Neural progenitor cell (in vitro differentiated cells): ENCODE results near the gene DTNB. TPM values are rescaled to one million over a fixed set of nuclear protein-coding genes. Genes with fewer than 3 reads are reported as not detected.

Experiments used
- DNase-seq: peaks from one replicate; pipeline ENCODE4 v3.0.0-alpha.2; 2016; ENCODE audit warnings: low spot score
- H2AFZ ChIP-seq: fragments of 200-600 bp; sonication (generic); replicated peaks from 2 replicates; pipeline ENCODE4 v1.6.1; 2016; ENCODE audit warnings: antibody characterized with exemption
- H3F3A ChIP-seq: fragments of 200-600 bp; sonication (generic); 2 replicates; pipeline ENCODE4 v1.6.1; 2016; ENCODE audit warnings: antibody characterized with exemption, low read depth
- H3K27ac ChIP-seq: fragments of 200-600 bp; sonication (generic); 2 replicates; pipeline ENCODE4 v1.5.1; 2016; ENCODE audit warnings: mild to moderate bottlenecking
- H3K27me3 ChIP-seq: fragments of 200-600 bp; sonication (generic); 2 replicates; pipeline ENCODE4 v1.6.1; 2016; ENCODE audit warnings: mild to moderate bottlenecking, moderate library complexity
- H3K36me3 ChIP-seq: fragments of 200-600 bp; sonication (generic); 2 replicates; pipeline ENCODE4 v1.5.1; 2016
- H3K4me1 ChIP-seq: fragments of 200-600 bp; sonication (generic); 2 replicates; pipeline ENCODE4 v1.6.1; 2016; ENCODE audit warnings: mixed run types
- H3K4me2 ChIP-seq: fragments of 200-600 bp; sonication (generic); 2 replicates; pipeline ENCODE4 v1.6.1; 2016
- H3K4me3 ChIP-seq: fragments of 200-600 bp; sonication (generic); 2 replicates; pipeline ENCODE4 v1.5.1; 2016
- H3K79me2 ChIP-seq: fragments of 200-600 bp; sonication (generic); 2 replicates; pipeline ENCODE4 v1.6.1; 2016; ENCODE audit warnings: low read depth
- H3K9ac ChIP-seq: fragments of 200-600 bp; sonication (generic); 2 replicates; pipeline ENCODE4 v1.6.1; 2016
- H3K9me3 ChIP-seq: fragments of 200-600 bp; sonication (generic); 2 replicates; pipeline ENCODE4 v1.5.1; 2016; ENCODE audit warnings: low read depth
- H4K20me1 ChIP-seq: fragments of 200-600 bp; sonication (generic); 2 replicates; pipeline ENCODE4 v1.6.1; 2016; ENCODE audit warnings: low read depth
- H3K27ac Mint-ChIP-seq: 3 replicates; pipeline ENCODE4 v1.8.0; 2021; ENCODE audit warnings: mixed read lengths
- H3K27me3 Mint-ChIP-seq: 2 replicates; pipeline ENCODE4 v1.8.0; 2022; ENCODE audit warnings: low read depth, mild to moderate bottlenecking, inconsistent platforms, moderate library complexity, mixed read lengths; ENCODE audit not compliant: insufficient read depth
- H3K36me3 Mint-ChIP-seq: 3 replicates; pipeline ENCODE4 v1.8.0; 2021; ENCODE audit warnings: mixed read lengths
- H3K4me1 Mint-ChIP-seq: 3 replicates; pipeline ENCODE4 v1.8.0; 2021; ENCODE audit warnings: mixed read lengths
- H3K4me3 Mint-ChIP-seq: 3 replicates; pipeline ENCODE4 v1.8.0; 2021; ENCODE audit warnings: mild to moderate bottlenecking, moderate library complexity, mixed read lengths
- H3K9me3 Mint-ChIP-seq: 3 replicates; pipeline ENCODE4 v1.8.0; 2020; ENCODE audit warnings: mixed read lengths
- CTCF ChIP-seq: fragments of 200-600 bp; sonication (generic); IDR thresholded peaks from 2 replicates; pipeline ENCODE4 v1.5.1; 2017; ENCODE audit warnings: antibody characterized with exemption, mild to moderate bottlenecking
- EZH2 ChIP-seq: fragments of 200-600 bp; sonication (generic); IDR thresholded peaks from 2 replicates; pipeline ENCODE4 v1.6.1; 2017; ENCODE audit warnings: antibody characterized with exemption, mild to moderate bottlenecking, moderate library complexity
- EZH2phosphoT487 ChIP-seq: fragments of 200-600 bp; sonication (generic); IDR thresholded peaks from 2 replicates; pipeline ENCODE4 v1.6.1; 2017; ENCODE audit warnings: antibody characterized with exemption
- total RNA-seq: library from RNA; depleted of rRNA; stranded (reverse); fragments of >200 nt; gene quantifications from 2 replicates; pipeline ENCODE4 v1.2.3, GENCODE V29; 2015; ENCODE audit warnings: low replicate concordance

The DTNB gene
- total RNA-seq, 1 donor from 2014 or later = 27.1 TPM

- H3K4me2 ChIP-seq = peak overlapping the region; percentile 17
- H3K27ac ChIP-seq = no peak overlapping the region
- H3K9me3 Mint-ChIP-seq = no peaks in the 10 kb centered on the region
Observed at GRCh38 chr2:25587361-25587760, 86.0 kb downstream of the DTNB start.

DNA sequence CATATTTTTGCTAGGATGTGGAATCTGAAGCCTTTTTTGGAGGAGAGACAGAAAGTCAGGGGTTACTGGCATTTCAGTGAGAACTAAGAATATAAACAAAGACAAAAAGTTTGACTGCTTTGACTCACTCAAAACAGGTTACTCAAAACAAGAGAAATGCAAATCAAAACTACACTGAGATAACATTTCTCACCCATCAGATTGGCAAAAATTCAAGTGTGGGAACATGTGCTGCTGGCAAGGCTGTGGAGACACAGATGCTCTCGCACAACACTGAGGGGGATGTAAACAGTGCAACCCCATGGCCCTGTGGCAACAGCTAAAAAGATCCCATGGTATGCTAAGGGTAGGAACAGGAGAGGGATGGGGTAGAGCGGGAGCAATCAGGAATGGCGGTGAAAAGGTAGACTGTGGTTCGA lies 86.6 kb downstream of the DTNB start:
- H3K36me3 Mint-ChIP-seq = peaks cover 5% of the 10 kb centered on the region
- peaks cover 17% of the 10 kb centered on the region for H4K20me1 ChIP-seq
- no peaks in the 10 kb centered on the region for H3K9me3 Mint-ChIP-seq
- H3K27ac ChIP-seq = no peak overlapping the region
- H3K27ac Mint-ChIP-seq = peak overlapping the region; percentile 73
- H3K4me3 Mint-ChIP-seq = peak overlapping the region; percentile 50
- no peaks in the 10 kb centered on the region for H3K9me3 ChIP-seq
- TF ChIP-seq EZH2 (no peak), CTCF (no peak), EZH2phosphoT487 (no peak)
- H3K4me1 Mint-ChIP-seq = peaks cover 17% of the 10 kb centered on the region
- H3K27me3 Mint-ChIP-seq = no peaks in the 10 kb centered on the region
- no peak overlapping the region for H3K9ac ChIP-seq
- no peak overlapping the region for H3K4me2 ChIP-seq
- H3K27me3 ChIP-seq = no peaks in the 10 kb centered on the region
- H3K79me2 ChIP-seq = no peaks in the 10 kb centered on the region
- no peak overlapping the region for H3K4me3 ChIP-seq
- H2AFZ ChIP-seq = no peak overlapping the region
- peaks cover 19% of the 10 kb centered on the region for H3K4me1 ChIP-seq
- DNase-seq = peak; percentile 12
- H3F3A ChIP-seq = peaks cover 4% of the 10 kb centered on the region
- H3K36me3 ChIP-seq = no peaks in the 10 kb centered on the region

More at GRCh38 chr2:25587361-25587760, 86.0 kb downstream of the DTNB start:
- Mint-ChIP-seq H3K36me3 (peaks cover 5% of the 10 kb centered on the region), H3K4me3 (no peak overlapping the region), H3K27ac (no peak overlapping the region), H3K27me3 (no peaks in the 10 kb centered on the region), H3K4me1 (peaks cover 17% of the 10 kb centered on the region)
- Histone ChIP-seq H3K27me3 (no peaks in the 10 kb centered on the region), H3K4me1 (peaks cover 19% of the 10 kb centered on the region), H3K9me3 (no peaks in the 10 kb centered on the region), H3K36me3 (no peaks in the 10 kb centered on the region), H3K79me2 (no peaks in the 10 kb centered on the region), H3K9ac (no peak overlapping the region), H4K20me1 (peaks cover 17% of the 10 kb centered on the region), H2AFZ (no peak overlapping the region), H3K4me3 (no peak overlapping the region), H3F3A (peaks cover 4% of the 10 kb centered on the region)
- no peak for DNase-seq
- TF ChIP-seq EZH2 = no peak
- TF ChIP-seq EZH2phosphoT487 = no peak
- TF ChIP-seq CTCF = no peak

GRCh38 chr2:25585189-25585588 lies 88.2 kb downstream of the DTNB start:
- H2AFZ ChIP-seq = no peak overlapping the region
- H3F3A ChIP-seq = peaks cover 4% of the 10 kb centered on the region
- H3K27me3 Mint-ChIP-seq = no peaks in the 10 kb centered on the region
- no peak for DNase-seq
- H3K9me3 Mint-ChIP-seq = no peaks in the 10 kb centered on the region
- no peaks in the 10 kb centered on the region for H3K27me3 ChIP-seq
- H3K79me2 ChIP-seq = no peaks in the 10 kb centered on the region
- no peaks in the 10 kb centered on the region for H3K9me3 ChIP-seq
- no peaks in the 10 kb centered on the region for H3K36me3 ChIP-seq
- H3K4me1 ChIP-seq = peaks cover 19% of the 10 kb centered on the region
- H3K9ac ChIP-seq = no peak overlapping the region
- H3K36me3 Mint-ChIP-seq = peaks cover 4% of the 10 kb centered on the region
- H3K27ac ChIP-seq = no peak overlapping the region
- H4K20me1 ChIP-seq = peaks cover 14% of the 10 kb centered on the region
- H3K27ac Mint-ChIP-seq = no peak overlapping the region
- no peak overlapping the region for H3K4me3 ChIP-seq
- H3K4me3 Mint-ChIP-seq = no peak overlapping the region
- no peak for TF ChIP-seq EZH2phosphoT487
- H3K4me1 Mint-ChIP-seq = peaks cover 17% of the 10 kb centered on the region
- no peak overlapping the region for H3K4me2 ChIP-seq

GRCh38 chr2:25582077-25582830 lies 91.1 kb downstream of the DTNB start:
- H3K79me2 ChIP-seq = no peaks in the 10 kb centered on the region
- H3K36me3 Mint-ChIP-seq = peaks cover 3% of the 10 kb centered on the region

More at GRCh38 chr2:25582077-25582830, 91.1 kb downstream of the DTNB start:
- Mint-ChIP-seq H3K4me1 (peaks cover 9% of the 10 kb centered on the region), H3K27ac (no peak overlapping the region), H3K9me3 (no peaks in the 10 kb centered on the region), H3K4me3 (no peak overlapping the region), H3K27me3 (no peaks in the 10 kb centered on the region)
- no peak overlapping the region for H3K4me2 ChIP-seq
- H2AFZ ChIP-seq = no peak overlapping the region
- no peak overlapping the region for H3K9ac ChIP-seq
- peaks cover 4% of the 10 kb centered on the region for H3F3A ChIP-seq
- TF ChIP-seq CTCF = no peak
- no peak for TF ChIP-seq EZH2phosphoT487
- TF ChIP-seq EZH2 = no peak
- H4K20me1 ChIP-seq = no peaks in the 10 kb centered on the region
- no peak overlapping the region for H3K4me3 ChIP-seq
- H3K36me3 ChIP-seq = peaks cover 8% of the 10 kb centered on the region
- H3K4me1 ChIP-seq = peaks cover 7% of the 10 kb centered on the region
- H3K9me3 ChIP-seq = no peaks in the 10 kb centered on the region
- no peak overlapping the region for H3K27ac ChIP-seq
- no peak for DNase-seq
- H3K27me3 ChIP-seq = no peaks in the 10 kb centered on the region
